Hepatocyte (in vitro differentiated cells): Measurements from ENCODE around the gene ENDOU. TPM values are rescaled to one million over a fixed set of nuclear protein-coding genes. Genes with fewer than 3 reads are reported as not detected.

ENCODE experiments used
- DNase-seq: peaks from one replicate; pipeline ENCODE4 v3.0.0-alpha.2; 2016; ENCODE audit warnings: low spot score
- H2AFZ ChIP-seq: fragments of 200-600 bp; sonication (generic); 2 replicates; pipeline ENCODE4 v1.6.0; 2016; ENCODE audit warnings: antibody characterized with exemption, mild to moderate bottlenecking
- H3K27ac ChIP-seq: fragments of 200-600 bp; sonication (generic); 2 replicates; pipeline ENCODE4 v1.5.1; 2016; ENCODE audit warnings: mild to moderate bottlenecking
- H3K27me3 ChIP-seq: fragments of 200-600 bp; sonication (generic); 2 replicates; pipeline ENCODE4 v1.6.1; 2016
- H3K36me3 ChIP-seq: fragments of 200-600 bp; sonication (generic); replicated peaks from 2 replicates; pipeline ENCODE4 v1.5.1; 2016; ENCODE audit warnings: low read depth; ENCODE audit not compliant: insufficient read depth
- H3K4me1 ChIP-seq: fragments of 200-600 bp; sonication (generic); 2 replicates; pipeline ENCODE4 v1.5.1; 2016; ENCODE audit warnings: mild to moderate bottlenecking, moderate library complexity; ENCODE audit not compliant: insufficient read depth
- H3K4me2 ChIP-seq: fragments of 200-600 bp; sonication (generic); 2 replicates; pipeline ENCODE4 v1.6.0; 2016
- H3K4me3 ChIP-seq: fragments of 200-600 bp; sonication (generic); 2 replicates; pipeline ENCODE4 v1.5.1; 2016; ENCODE audit warnings: mild to moderate bottlenecking
- H3K79me2 ChIP-seq: fragments of 200-600 bp; sonication (generic); 2 replicates; pipeline ENCODE4 v1.6.0; 2017; ENCODE audit warnings: mild to moderate bottlenecking
- H3K9me2 ChIP-seq: fragments of 200-600 bp; sonication (generic); replicated peaks from 2 replicates; pipeline ENCODE4 v1.6.0; 2017; ENCODE audit warnings: mild to moderate bottlenecking; ENCODE audit not compliant: insufficient read depth
- H3K9me3 ChIP-seq: fragments of 200-600 bp; sonication (generic); 2 replicates; pipeline ENCODE4 v1.5.1; 2016; ENCODE audit warnings: low read depth, mild to moderate bottlenecking
- H4K20me1 ChIP-seq: fragments of 200-600 bp; sonication (generic); 2 replicates; pipeline ENCODE4 v1.6.0; 2016; ENCODE audit warnings: mild to moderate bottlenecking; ENCODE audit not compliant: insufficient read depth, poor library complexity, severe bottlenecking
- CTCF ChIP-seq: fragments of 200-600 bp; sonication (generic); IDR thresholded peaks from 2 replicates; pipeline ENCODE4 v1.5.1; 2016; ENCODE audit warnings: antibody characterized with exemption, mild to moderate bottlenecking; ENCODE audit not compliant: poor library complexity
- EZH2 ChIP-seq: fragments of 200-600 bp; sonication (generic); IDR thresholded peaks from 2 replicates; pipeline ENCODE4 v1.6.1; 2016; ENCODE audit warnings: antibody characterized with exemption, mild to moderate bottlenecking, borderline replicate concordance
- EZH2phosphoT487 ChIP-seq: fragments of 200-600 bp; sonication (generic); IDR thresholded peaks from one replicate; pipeline ENCODE4 v1.6.1; 2018; ENCODE audit warnings: antibody characterized with exemption, mild to moderate bottlenecking, low read depth, moderate library complexity; ENCODE audit not compliant: unreplicated experiment, severe bottlenecking
- WGBS: methylation state at CpG from one replicate; pipeline ENCODE4 v1.1.6; 2016; ENCODE audit warnings: low lambda C conversion rate; ENCODE audit errors: missing lambda C conversion rate; 5-methylcytosine and 5-hydroxymethylcytosine counted together
- polyA plus RNA-seq: library from polyadenylated mRNA; unstranded; fragments of >200 nt; fragmentation: Nextera tagmentation; extraction: Ambion mirVana; gene quantifications from 2 replicates; pipeline ENCODE4 v1.2.1, GENCODE V29; 2016
- total RNA-seq: library from RNA; depleted of rRNA; stranded (reverse); fragments of >200 nt; gene quantifications from 2 replicates; pipeline ENCODE4 v1.2.3, GENCODE V29; 2014

The ENDOU gene
- total and polyA plus RNA-seq, 2 experiments from 2014 or later, result 0.30 TPM; not detected in 1

DNA sequence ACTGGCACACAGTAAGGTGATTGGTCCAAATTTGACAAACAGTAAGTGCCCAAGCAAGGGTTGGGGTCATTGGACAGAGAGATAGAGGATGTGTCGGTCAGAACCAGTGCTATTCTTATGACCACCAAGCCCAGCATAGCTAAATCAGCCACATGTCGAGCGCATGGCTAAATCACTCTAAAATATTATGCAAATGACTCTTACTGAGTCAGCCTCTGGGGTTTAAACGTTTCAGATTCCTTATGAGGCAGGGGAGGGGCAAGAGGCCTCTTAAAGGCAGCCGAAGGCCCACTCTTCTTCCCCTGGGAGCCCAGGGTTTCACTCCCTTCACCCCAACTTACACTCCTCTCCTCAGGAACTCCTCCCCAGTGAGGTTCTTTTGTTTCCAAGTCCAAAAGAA is 603 bp upstream of the ENDOU start:
- Histone ChIP-seq H3K27ac (no peak overlapping the region), H3K4me1 (no peaks in the 10 kb centered on the region), H4K20me1 (no peaks in the 10 kb centered on the region), H3K36me3 (no peaks in the 10 kb centered on the region), H3K9me3 (no peaks in the 10 kb centered on the region), H3K79me2 (no peaks in the 10 kb centered on the region), H3K4me2 (no peak overlapping the region), H3K9me2 (no peaks in the 10 kb centered on the region), H3K27me3 (no peaks in the 10 kb centered on the region), H2AFZ (no peak overlapping the region), H3K4me3 (no peak overlapping the region)
- 62% methylated on average over 5 of the region's 5 CpGs for WGBS
- TF ChIP-seq CTCF (no peak), EZH2phosphoT487 (no peak), EZH2 (no peak)
- peak; percentile 37 for DNase-seq

GRCh38 chr12:47722941-47723631 is 2.2 kb downstream of the ENDOU start:
- Histone ChIP-seq H3K4me1 (peaks cover 2% of the 10 kb centered on the region), H3K79me2 (no peaks in the 10 kb centered on the region), H3K4me3 (no peak overlapping the region), H3K36me3 (no peaks in the 10 kb centered on the region), H4K20me1 (no peaks in the 10 kb centered on the region), H3K27ac (no peak overlapping the region), H3K9me2 (no peaks in the 10 kb centered on the region), H2AFZ (no peak overlapping the region), H3K27me3 (no peaks in the 10 kb centered on the region), H3K9me3 (no peaks in the 10 kb centered on the region), H3K4me2 (no peak overlapping the region)
- WGBS, result 79% methylated on average over 5 of the region's 5 CpGs
- TF ChIP-seq EZH2phosphoT487 (no peak), CTCF (no peak), EZH2 (no peak)
- no peak for DNase-seq

DNA sequence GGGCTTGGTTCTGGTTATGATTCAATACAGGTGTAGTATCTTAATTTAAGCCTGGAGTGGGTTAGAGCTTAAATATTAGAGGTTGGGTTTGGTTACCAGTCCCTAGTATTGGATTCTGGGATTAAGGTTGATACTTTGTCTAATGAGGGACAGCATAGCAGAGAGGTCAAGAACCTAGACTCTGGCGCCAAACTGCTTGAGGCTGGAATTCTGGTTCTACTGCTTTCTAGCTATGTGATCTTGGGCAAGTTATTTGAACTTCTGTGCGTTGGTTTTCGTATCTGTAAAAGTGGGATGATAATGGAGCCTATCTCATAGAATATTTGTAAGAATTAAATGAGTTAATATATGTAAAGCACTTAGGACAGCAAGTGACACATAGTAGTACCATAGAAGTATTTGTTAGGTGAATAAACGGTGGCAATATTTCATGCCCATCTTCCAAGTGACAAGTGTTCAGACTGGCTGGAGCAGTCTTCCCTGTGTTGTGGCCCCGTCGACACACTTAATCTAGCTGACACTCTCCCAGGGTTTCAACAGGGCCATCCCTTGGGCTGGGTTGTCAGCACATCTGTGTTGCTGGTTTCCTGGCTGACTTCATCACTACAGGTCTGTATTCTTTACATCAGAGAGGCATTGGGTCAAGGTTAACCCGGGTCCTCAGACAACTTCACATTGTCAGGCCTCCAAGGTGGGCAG is 3.0 kb downstream of the ENDOU start:
- Histone ChIP-seq H3K27ac (no peak overlapping the region), H3K4me1 (peaks cover 9% of the 10 kb centered on the region), H3K4me2 (no peak overlapping the region), H2AFZ (no peak overlapping the region), H3K36me3 (no peaks in the 10 kb centered on the region), H3K9me3 (no peaks in the 10 kb centered on the region), H3K27me3 (no peaks in the 10 kb centered on the region), H3K4me3 (no peak overlapping the region), H3K9me2 (no peaks in the 10 kb centered on the region), H4K20me1 (no peaks in the 10 kb centered on the region), H3K79me2 (no peaks in the 10 kb centered on the region)
- TF ChIP-seq EZH2phosphoT487 (no peak), CTCF (no peak), EZH2 (no peak)
- WGBS, result 68% methylated on average over 7 of the region's 7 CpGs
- DNase-seq, result no peak
